HFF-Myc (cell line): Measurements from ENCODE around the gene MED29.

Experiments used
- DNase-seq: peaks from one replicate; pipeline ENCODE4 v3.0.0-alpha.2; 2011; ENCODE audit warnings: low read depth; ENCODE audit errors: extremely low read depth
- H3K4me3 ChIP-seq: replicated peaks from 2 replicates; pipeline ENCODE4 v1.5.1; 2011; ENCODE audit warnings: low read depth, mild to moderate bottlenecking, control low read depth, low read length
- TF ChIP-seq, protein P1 (sequence below): IDR thresholded peaks from 2 replicates; pipeline ENCODE4 v1.5.1; 2012; ENCODE audit warnings: mild to moderate bottlenecking, low read depth, low read length, control low read depth; ENCODE audit errors: missing control alignments

Gene MED29

DNA sequence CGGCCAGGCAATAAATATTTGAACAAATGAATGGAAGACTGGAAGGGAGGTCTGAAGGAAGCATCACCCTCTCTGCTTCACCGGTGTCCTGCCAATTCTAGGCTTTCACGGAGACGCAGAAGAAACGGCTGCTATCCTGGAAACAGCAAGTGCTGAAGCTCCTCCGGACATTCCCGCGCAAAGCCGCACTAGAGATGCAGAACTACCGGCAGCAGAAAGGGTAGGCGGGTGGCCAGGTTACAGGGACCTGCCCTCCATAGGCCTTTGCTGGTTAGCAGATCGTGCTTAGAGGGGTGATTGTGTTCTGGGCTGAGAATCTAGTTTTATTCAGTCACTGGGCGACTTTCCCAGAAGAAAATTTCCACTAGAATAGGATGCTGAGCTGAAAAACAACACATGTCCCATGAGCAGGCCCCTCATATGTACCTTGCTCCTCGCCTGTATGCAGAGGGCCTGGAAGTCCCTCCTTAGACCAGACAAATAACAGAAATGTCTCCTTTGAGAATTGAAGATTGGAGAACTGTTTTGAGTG lies 11.2 kb upstream of the MED29 start:
- TF ChIP-seq, protein P1, sequence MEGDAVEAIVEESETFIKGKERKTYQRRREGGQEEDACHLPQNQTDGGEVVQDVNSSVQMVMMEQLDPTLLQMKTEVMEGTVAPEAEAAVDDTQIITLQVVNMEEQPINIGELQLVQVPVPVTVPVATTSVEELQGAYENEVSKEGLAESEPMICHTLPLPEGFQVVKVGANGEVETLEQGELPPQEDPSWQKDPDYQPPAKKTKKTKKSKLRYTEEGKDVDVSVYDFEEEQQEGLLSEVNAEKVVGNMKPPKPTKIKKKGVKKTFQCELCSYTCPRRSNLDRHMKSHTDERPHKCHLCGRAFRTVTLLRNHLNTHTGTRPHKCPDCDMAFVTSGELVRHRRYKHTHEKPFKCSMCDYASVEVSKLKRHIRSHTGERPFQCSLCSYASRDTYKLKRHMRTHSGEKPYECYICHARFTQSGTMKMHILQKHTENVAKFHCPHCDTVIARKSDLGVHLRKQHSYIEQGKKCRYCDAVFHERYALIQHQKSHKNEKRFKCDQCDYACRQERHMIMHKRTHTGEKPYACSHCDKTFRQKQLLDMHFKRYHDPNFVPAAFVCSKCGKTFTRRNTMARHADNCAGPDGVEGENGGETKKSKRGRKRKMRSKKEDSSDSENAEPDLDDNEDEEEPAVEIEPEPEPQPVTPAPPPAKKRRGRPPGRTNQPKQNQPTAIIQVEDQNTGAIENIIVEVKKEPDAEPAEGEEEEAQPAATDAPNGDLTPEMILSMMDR: no peak
- DNase-seq: no peak
- no peak overlapping the region for H3K4me3 ChIP-seq

- no peak overlapping the region for H3K4me3 ChIP-seq
- no peak for DNase-seq
- TF ChIP-seq, protein P1: no peak
These were observed 10.4 kb upstream of the MED29 start for GRCh38 chr19:39380521-39381502.

DNA sequence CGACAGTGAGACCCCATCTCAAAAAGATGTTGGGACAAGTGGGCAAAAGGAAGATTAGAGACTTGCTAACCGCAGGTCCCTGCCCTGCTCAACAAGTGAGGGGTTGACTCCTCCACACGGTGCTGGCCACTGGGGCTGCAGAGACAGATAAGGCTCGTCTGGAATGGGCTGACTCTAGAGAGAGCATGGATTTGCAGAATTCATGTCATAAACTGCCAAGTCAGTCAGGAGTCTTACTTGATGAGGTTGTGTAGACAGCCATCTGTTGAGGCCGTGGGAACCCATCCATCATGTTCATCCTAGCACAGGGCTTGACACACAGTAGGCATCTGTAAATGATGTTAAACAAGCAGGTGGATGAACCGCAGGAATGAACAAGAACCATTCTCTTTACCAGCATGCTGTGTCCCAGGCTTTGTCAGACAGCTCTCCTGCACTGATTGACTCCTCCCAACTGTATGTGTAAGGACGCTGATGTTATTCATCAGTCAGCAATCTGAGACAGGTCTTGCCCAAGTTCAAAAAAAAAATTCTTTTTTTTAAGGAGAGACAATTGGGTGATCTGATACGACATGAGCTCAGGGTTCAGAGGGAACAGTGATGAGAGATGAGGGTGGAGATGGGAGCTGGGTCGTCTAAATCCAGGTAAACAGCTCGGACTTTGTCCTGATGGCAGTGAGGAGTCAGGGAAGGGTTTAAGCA lies 9.1 kb upstream of the MED29 start:
- TF ChIP-seq, protein P1: no peak
- no peak for DNase-seq
- no peak overlapping the region for H3K4me3 ChIP-seq

- H3K4me3 ChIP-seq: no peak overlapping the region
- TF ChIP-seq, protein P1: no peak
- DNase-seq: no peak
These were observed 8.0 kb upstream of the MED29 start for GRCh38 chr19:39382991-39383828.

- DNase-seq: no peak
- TF ChIP-seq, protein P1: no peak
- no peak overlapping the region for H3K4me3 ChIP-seq
These were observed 6.2 kb upstream of the MED29 start for GRCh38 chr19:39384839-39385568.
